Measurements from ENCODE around the gene ATP13A3. TPM values are rescaled to one million over a fixed set of nuclear protein-coding genes. Genes with fewer than 3 reads are reported as not detected.

The ATP13A3 gene
- total and polyA plus RNA-seq, 9 of the 15 experiments (the other 6 are each of a cell fraction or from before 2014, with no cell fraction given) = 16.6 to 135 (median 86.6) TPM

- TF ChIP-seq ZNF79 (CRISPR knock-in tag; IDR thresholded peaks at IDR 0.05; ENCODE audit: low read depth) (no peak), ARID3A (IDR thresholded peaks at IDR 0.05; ENCODE audit: borderline replicate concordance, low read depth, low read length) (peak; percentile 95), STAT6 (CRISPR knock-in tag; IDR thresholded peaks at IDR 0.05) (no peak), L3MBTL2 (IDR thresholded peaks at IDR 0.05) (no peak), BMI1 (IDR thresholded peaks at IDR 0.05; ENCODE audit: low read length) (no peak), KDM4B (IDR thresholded peaks at IDR 0.05; ENCODE audit: borderline replicate concordance in 2 of 2, low read depth in 1 of 2) (no peak), ZNF140 (CRISPR knock-in tag; IDR thresholded peaks at IDR 0.05) (no peak), ARID1B (IDR thresholded peaks at IDR 0.05) (no peak)
Observed at GRCh38 chr3:194404365-194405140, 82.2 kb downstream of the ATP13A3 start (continued).
